ENCODE data around the gene TMEM50B. TPM values are rescaled to one million over a fixed set of nuclear protein-coding genes. Genes with fewer than 3 reads are reported as not detected.

TMEM50B gene
- total and polyA plus RNA-seq, 2 of the 8 experiments (the other 6 are each of a cell fraction or from before 2014, with no cell fraction given), result 16.8 to 20.5 TPM

DNA sequence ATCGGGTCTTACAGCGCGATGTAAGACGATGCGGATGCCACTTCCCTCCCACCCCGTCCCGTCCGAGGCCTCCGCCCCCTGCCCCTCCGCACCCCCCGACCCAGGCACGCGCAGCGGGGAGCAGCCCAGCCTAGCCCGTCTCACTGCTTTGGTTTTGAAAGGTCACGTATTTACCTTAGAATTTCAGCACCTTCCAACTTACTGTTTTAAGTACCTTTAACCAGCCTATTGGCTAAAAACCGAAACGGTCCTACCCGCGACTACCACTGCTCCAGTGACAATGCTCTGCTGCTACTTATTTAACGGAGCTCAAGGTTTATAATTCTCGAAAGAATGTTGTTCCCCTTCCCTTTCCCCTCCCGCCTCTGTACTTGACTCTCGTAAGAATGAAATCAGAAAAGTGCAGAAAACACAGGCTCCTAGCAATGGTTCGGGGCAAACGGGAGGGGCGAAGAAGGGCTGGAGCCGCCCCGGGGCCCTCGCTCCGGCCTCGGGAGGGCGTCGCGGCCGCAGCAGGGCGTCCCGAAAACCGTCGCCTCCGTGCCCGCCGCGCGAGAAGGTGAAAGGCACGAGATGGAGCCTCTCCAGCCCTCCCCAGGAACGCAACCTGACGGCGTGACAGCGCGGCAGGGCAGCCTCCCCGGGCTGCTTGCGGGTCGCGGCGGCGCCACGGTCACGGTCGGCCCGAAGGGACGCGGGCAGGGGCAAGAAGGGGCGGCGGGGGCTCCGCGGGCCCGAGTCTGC, 667 bp downstream of the TMEM50B start:
- Histone ChIP-seq H4K5ac (ENCODE audit: insufficient read length, low read depth, low read length) (no peak overlapping the region), H2AFZ (ENCODE audit: low read length) (0 out of 2 replicates have a peak overlapping the region, but pooled peaks have one; percentile 22), H2BK120ac (replicated peaks; ENCODE audit: low read depth, low read length) (no peak overlapping the region), H3K9me3 (ENCODE audit: insufficient read depth in 2 of 2, low read depth in 1 of 2, low read length in 1 of 2) (no peaks in the 10 kb centered on the region), H3K18ac (ENCODE audit: extremely low read depth, low read length) (no peak overlapping the region; the same call in 1 of the 2 replicates), H3K9ac (replicated peaks in 1 of 4; ENCODE audit: extremely low read depth in 1 of 4, low read depth in 3 of 4, low read length in 3 of 4) (peak overlapping the region; percentile 60 to 88 (median 74)), H3K79me1 (ENCODE audit: low read depth, low read length) (no peaks in the 10 kb centered on the region), H4K91ac (replicated peaks; ENCODE audit: insufficient read length, low read length) (peak overlapping the region; percentile 74), H4K8ac (ENCODE audit: extremely low read depth, insufficient read depth, low read length) (peak overlapping the region; percentile 80; the same call in 1 of the 2 replicates), H3K23ac (ENCODE audit: insufficient read length) (no peak overlapping the region), H3K23me2 (ENCODE audit: low read depth, low read length) (peaks cover 10% of the 10 kb centered on the region), H3K4me2 (ENCODE audit: insufficient read depth in 1 of 2, low read depth in 2 of 2, low read length in 2 of 2) (peak overlapping the region; percentile 77 to 95), H3K4me1 (replicated peaks in 1 of 4; ENCODE audit: control insufficient read depth in 3 of 4, insufficient read depth in 4 of 4, low read length in 3 of 4) (0 out of 7 replicates have a peak, but pooled peaks cover 0 to 6% (median 0%) of the 10 kb centered on the region in 4 experiments), H3K27me3 (replicated peaks in 1 of 4; ENCODE audit: control insufficient read depth in 3 of 4, extremely low read depth in 1 of 4, insufficient read depth in 3 of 4, low read length in 3 of 4) (no peaks in the 10 kb centered on the region), H4K20me1 (replicated peaks in 1 of 2; ENCODE audit: control insufficient read depth in 1 of 2, insufficient read depth in 2 of 2, low read length in 2 of 2) (peaks cover 2% of the 10 kb centered on the region in 2 experiments), H3K79me2 (ENCODE audit: control insufficient read depth in 1 of 2, insufficient read depth in 2 of 2, low read length in 2 of 2) (peaks cover 0 to 5% of the 10 kb centered on the region in 2 experiments; a peak in 1 of 4 replicates), H3K36me3 (ENCODE audit: control insufficient read depth in 2 of 4, insufficient read depth in 4 of 4, low read length in 3 of 4) (no peaks in the 10 kb centered on the region), H3K27ac (ENCODE audit: low read depth, low read length) (no peak overlapping the region), H3K4ac (replicated peaks; ENCODE audit: insufficient read length, low read depth, low read length) (no peak overlapping the region), H3K4me3 (ENCODE audit: extremely low read depth in 1 of 4, insufficient read depth in 2 of 4, low read depth in 3 of 4, low read length in 4 of 4) (peak overlapping the region; percentile 72 to 87 (median 76)), H2BK15ac (ENCODE audit: low read length) (no peak overlapping the region), H2BK5ac (ENCODE audit: low read depth, low read length) (no peak overlapping the region), H2BK20ac (ENCODE audit: low read length) (no peak overlapping the region), H3K14ac (ENCODE audit: insufficient read length) (no peak overlapping the region), H2BK12ac (ENCODE audit: low read depth, low read length) (peak overlapping the region; percentile 39; the same call in 1 of the 2 replicates), H3K56ac (replicated peaks; ENCODE audit: insufficient read length, low read depth, low read length) (peak overlapping the region; percentile 59), H2AK5ac (ENCODE audit: low read depth, low read length) (no peak overlapping the region)
- DNase-seq (ENCODE audit: low read depth in 1 of 2, low spot score in 2 of 2) (peak in 1 of 2 experiments; percentile 67), FAIRE-seq (no peak)
- WGBS, 2 experiments (ENCODE audit: extremely low coverage in 1 of 2, insufficient coverage in 1 of 2, insufficient read length in 1 of 2, insufficient replicate concordance in 2 of 2, low coverage in 1 of 2, low lambda C conversion rate in 2 of 2, missing lambda C conversion rate in 1 of 2), result 2% methylated on average over 50 of the region's 68 CpGs; no CpG with 5 or more reads in 1 of the 2 experiments
- 0 out of 4 replicates have a peak, but pooled peaks of 1 of the 2 experiments have one; percentile 69 for TF ChIP-seq HDAC2 (IDR thresholded peaks at IDR 0.05; ENCODE audit: borderline replicate concordance in 1 of 2, low read depth in 2 of 2, low read length in 2 of 2)
- no peak for TF ChIP-seq ATF2 (IDR thresholded peaks at IDR 0.05; ENCODE audit: low read length)
- peak; percentile 17; the same call in 1 of the 2 replicates for TF ChIP-seq RBBP5 (IDR thresholded peaks at IDR 0.05; ENCODE audit: borderline replicate concordance, low read depth, low read length)
- peak; percentile 34 for TF ChIP-seq KDM4A (IDR thresholded peaks at IDR 0.05; ENCODE audit: low read depth, low read length, severe bottlenecking)
- ChIA-PET POLR2A (ENCODE audit: partially characterized antibody) (interaction anchor here (1.2 to 4.2 kb wide), 5 partner anchors 12 to 154 kb away, joined by 3 to 30 read pairs (median 8); partner anchors contain the start of genes DNAJC28 and IFNAR1), CTCF (ENCODE audit: partially characterized antibody) (interaction anchor here (1.5 kb wide), 1 partner anchor 10 kb away, joined by 4 read pairs; no protein-coding TSS in a partner anchor)
